OCI-LY3 (cell line): ENCODE measurements around the gene SMG5.

Experiments
- H2AFZ ChIP-seq: fragments of 200-600, 300-600 bp; shearing (Covaris generic); 2 replicates; pipeline ENCODE4 v1.6.0; 2014; ENCODE audit warnings: antibody characterized with exemption, low read depth, low read length
- H3K27ac ChIP-seq: fragments of 200-600, 300-600 bp; sonication (generic); 2 replicates; pipeline ENCODE4 v1.5.1; 2014; ENCODE audit warnings: mild to moderate bottlenecking, low read length, moderate library complexity, mixed read lengths
- H3K27me3 ChIP-seq: fragments of 200-600, 300-600 bp; sonication (generic); 2 replicates; pipeline ENCODE4 v1.6.1; 2014; ENCODE audit warnings: low read depth, low read length, mixed read lengths
- H3K36me3 ChIP-seq: fragments of 200-600, 300-600 bp; sonication (generic); replicated peaks from 2 replicates; pipeline ENCODE3; 2014; ENCODE audit warnings: low read depth, low read length, mixed read lengths
- H3K4me1 ChIP-seq: fragments of 300-600, 200-600 bp; sonication (generic); 2 replicates; pipeline ENCODE4 v1.6.1; 2014; ENCODE audit warnings: low read length, mixed read lengths
- H3K4me2 ChIP-seq: fragments of 200-600, 300-600 bp; sonication (generic); 2 replicates; pipeline ENCODE4 v1.6.1; 2014; ENCODE audit warnings: low read length, mixed read lengths
- H3K4me3 ChIP-seq: fragments of 300-600, 200-600 bp; sonication (generic); 2 replicates; pipeline ENCODE4 v1.5.1; 2014; ENCODE audit warnings: antibody characterized with exemption, mild to moderate bottlenecking, low read length, moderate library complexity
- H3K79me2 ChIP-seq: fragments of 300-600, 200-600 bp; shearing (Covaris generic); 2 replicates; pipeline ENCODE4 v1.6.1; 2014; ENCODE audit warnings: mild to moderate bottlenecking, low read length, mixed read lengths
- H3K9ac ChIP-seq: fragments of 300-600, 200-600 bp; shearing (Covaris generic); 2 replicates; pipeline ENCODE4 v1.6.0; 2014; ENCODE audit warnings: mild to moderate bottlenecking, low read length, moderate library complexity
- H3K9me3 ChIP-seq: fragments of 200-600, 300-600 bp; shearing (Covaris generic); 2 replicates; pipeline ENCODE4 v1.6.1; 2014; ENCODE audit warnings: low read length, mixed read lengths; ENCODE audit not compliant: insufficient read depth
- H4K20me1 ChIP-seq: fragments of 200-600, 300-600 bp; sonication (generic); 2 replicates; pipeline ENCODE4 v1.6.1; 2016; ENCODE audit warnings: low read length, mixed read lengths; ENCODE audit not compliant: insufficient read depth
- EZH2phosphoT487 ChIP-seq: fragments of 200-600 bp; shearing (Covaris generic); IDR thresholded peaks from 2 replicates; pipeline ENCODE4 v1.6.1; 2018; ENCODE audit warnings: antibody characterized with exemption, mixed run types, low read depth
- TF ChIP-seq, protein P1 (sequence below): fragments of 200-600, 300-600 bp; sonication (generic); IDR thresholded peaks from 2 replicates; pipeline ENCODE4 v1.5.1; 2014; ENCODE audit warnings: antibody characterized with exemption, low read length, low read depth

SMG5 gene

DNA sequence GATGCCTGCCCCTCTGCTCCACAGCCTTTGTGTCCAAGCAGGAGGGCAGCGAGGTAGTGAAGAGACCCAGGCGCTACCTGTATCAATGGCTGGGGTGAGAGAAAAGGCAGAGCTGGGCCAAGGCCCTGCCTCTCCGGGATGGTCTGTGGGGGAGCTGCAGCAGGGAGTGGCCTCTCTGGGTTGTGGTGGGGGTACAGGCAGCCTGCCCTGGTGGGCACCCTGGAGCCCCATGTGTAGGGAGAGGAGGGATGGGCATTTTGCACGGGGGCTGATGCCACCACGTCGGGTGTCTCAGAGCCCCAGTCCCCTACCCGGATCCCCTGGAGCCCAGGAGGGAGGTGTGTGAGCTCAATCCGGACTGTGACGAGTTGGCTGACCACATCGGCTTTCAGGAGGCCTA is 39.9 kb downstream of the SMG5 start:
- Histone ChIP-seq H4K20me1 (0 out of 2 replicates have a peak, but pooled peaks cover 4% of the 10 kb centered on the region), H3K36me3 (peaks cover 5% of the 10 kb centered on the region), H3K9me3 (no peaks in the 10 kb centered on the region), H3K79me2 (no peaks in the 10 kb centered on the region), H3K4me1 (no peaks in the 10 kb centered on the region), H3K9ac (no peak overlapping the region), H3K27ac (no peak overlapping the region), H3K27me3 (no peaks in the 10 kb centered on the region), H2AFZ (no peak overlapping the region), H3K4me2 (no peak overlapping the region), H3K4me3 (no peak overlapping the region)
- no peak for TF ChIP-seq EZH2phosphoT487
- TF ChIP-seq, protein P1, sequence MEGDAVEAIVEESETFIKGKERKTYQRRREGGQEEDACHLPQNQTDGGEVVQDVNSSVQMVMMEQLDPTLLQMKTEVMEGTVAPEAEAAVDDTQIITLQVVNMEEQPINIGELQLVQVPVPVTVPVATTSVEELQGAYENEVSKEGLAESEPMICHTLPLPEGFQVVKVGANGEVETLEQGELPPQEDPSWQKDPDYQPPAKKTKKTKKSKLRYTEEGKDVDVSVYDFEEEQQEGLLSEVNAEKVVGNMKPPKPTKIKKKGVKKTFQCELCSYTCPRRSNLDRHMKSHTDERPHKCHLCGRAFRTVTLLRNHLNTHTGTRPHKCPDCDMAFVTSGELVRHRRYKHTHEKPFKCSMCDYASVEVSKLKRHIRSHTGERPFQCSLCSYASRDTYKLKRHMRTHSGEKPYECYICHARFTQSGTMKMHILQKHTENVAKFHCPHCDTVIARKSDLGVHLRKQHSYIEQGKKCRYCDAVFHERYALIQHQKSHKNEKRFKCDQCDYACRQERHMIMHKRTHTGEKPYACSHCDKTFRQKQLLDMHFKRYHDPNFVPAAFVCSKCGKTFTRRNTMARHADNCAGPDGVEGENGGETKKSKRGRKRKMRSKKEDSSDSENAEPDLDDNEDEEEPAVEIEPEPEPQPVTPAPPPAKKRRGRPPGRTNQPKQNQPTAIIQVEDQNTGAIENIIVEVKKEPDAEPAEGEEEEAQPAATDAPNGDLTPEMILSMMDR, result no peak

DNA sequence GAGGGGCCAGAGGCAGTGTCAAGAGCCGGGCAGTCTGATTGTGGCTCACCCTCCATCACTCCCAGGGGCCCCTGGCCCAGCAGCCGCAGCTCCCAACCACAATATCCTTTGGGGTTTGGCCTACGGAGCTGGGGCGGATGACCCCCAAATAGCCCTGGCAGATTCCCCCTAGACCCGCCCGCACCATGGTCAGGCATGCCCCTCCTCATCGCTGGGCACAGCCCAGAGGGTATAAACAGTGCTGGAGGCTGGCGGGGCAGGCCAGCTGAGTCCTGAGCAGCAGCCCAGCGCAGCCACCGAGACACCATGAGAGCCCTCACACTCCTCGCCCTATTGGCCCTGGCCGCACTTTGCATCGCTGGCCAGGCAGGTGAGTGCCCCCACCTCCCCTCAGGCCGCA is 40.7 kb downstream of the SMG5 start, which contains the start of gene BGLAP:
TSS of gene BGLAP (plus strand) at position 259 of the 400 bp plus-strand sequence. CDS start at position 307, 48 bp downstream.
- H3K4me2 ChIP-seq, result no peak within 1 kb of the TSS
- H3K36me3 ChIP-seq, result peaks cover 5% of the 10 kb centered on the region
- no peaks in the 10 kb centered on the region for H3K4me1 ChIP-seq
- H3K9ac ChIP-seq, result no peak within 1 kb of the TSS
- no peaks in the 10 kb centered on the region for H3K27me3 ChIP-seq
- TF ChIP-seq EZH2phosphoT487, result no peak
- TF ChIP-seq, protein P1, result no peak
- H3K9me3 ChIP-seq, result no peaks in the 10 kb centered on the region
- H3K4me3 ChIP-seq, result no peak within 1 kb of the TSS
- no peak within 1 kb of the TSS for H3K27ac ChIP-seq
- H3K79me2 ChIP-seq, result no peaks in the 10 kb centered on the region
- 0 out of 2 replicates have a peak, but pooled peaks cover 3% of the 10 kb centered on the region for H4K20me1 ChIP-seq
- H2AFZ ChIP-seq, result no peak within 1 kb of the TSS

DNA sequence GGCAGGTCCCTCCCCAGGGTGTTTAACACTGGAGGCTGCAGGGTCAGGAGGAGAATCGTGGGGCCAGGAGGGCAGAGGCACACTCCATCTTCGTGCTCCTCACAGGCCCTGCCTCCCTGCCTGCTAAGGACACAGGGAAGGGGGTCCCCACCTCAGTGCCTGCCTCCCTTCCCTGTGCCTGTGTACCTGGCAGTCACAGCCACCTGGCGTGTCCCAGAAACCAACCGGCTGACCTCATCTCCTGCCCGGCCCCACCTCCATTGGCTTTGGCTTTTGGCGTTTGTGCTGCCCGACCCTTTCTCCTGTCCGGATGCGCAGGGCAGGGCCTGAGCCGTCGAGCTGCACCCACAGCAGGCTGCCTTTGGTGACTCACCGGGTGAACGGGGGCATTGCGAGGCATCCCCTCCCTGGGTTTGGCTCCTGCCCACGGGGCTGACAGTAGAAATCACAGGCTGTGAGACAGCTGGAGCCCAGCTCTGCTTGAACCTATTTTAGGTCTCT is 41.3 kb downstream of the SMG5 start:
- Histone ChIP-seq H3K4me3 (no peak overlapping the region), H3K36me3 (peaks cover 7% of the 10 kb centered on the region), H3K27me3 (no peaks in the 10 kb centered on the region), H3K4me2 (no peak overlapping the region), H3K9me3 (no peaks in the 10 kb centered on the region), H3K4me1 (no peaks in the 10 kb centered on the region), H4K20me1 (no peaks in the 10 kb centered on the region), H2AFZ (no peak overlapping the region), H3K79me2 (no peaks in the 10 kb centered on the region), H3K9ac (no peak overlapping the region), H3K27ac (no peak overlapping the region)
- TF ChIP-seq, protein P1, result no peak
- TF ChIP-seq EZH2phosphoT487, result no peak

DNA sequence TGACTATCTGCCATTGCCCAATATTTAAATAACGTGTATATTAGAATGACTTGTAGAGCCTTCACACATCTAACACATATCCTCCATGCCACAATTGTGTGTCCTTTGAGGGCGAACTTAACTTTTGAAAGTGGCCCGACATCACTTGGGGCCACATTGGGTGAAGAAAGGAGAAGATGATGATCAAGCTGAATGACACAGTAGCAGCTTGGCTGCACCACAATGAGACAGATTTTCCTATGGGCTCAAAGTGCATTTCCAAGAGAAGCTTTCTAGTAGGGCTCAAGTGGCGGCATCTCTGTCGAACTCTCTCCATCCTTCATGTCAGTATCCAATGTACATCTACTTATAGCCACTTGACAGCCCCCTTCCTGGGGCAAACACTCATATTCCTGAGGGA is 44.4 kb downstream of the SMG5 start:
- H3K79me2 ChIP-seq, result no peaks in the 10 kb centered on the region
- no peaks in the 10 kb centered on the region for H3K4me1 ChIP-seq
- H4K20me1 ChIP-seq, result no peaks in the 10 kb centered on the region
- no peak for TF ChIP-seq EZH2phosphoT487
- TF ChIP-seq, protein P1, result no peak
- H3K9ac ChIP-seq, result no peak overlapping the region
- no peak overlapping the region for H3K27ac ChIP-seq
- H3K27me3 ChIP-seq, result no peaks in the 10 kb centered on the region
- no peak overlapping the region for H3K4me2 ChIP-seq
- no peak overlapping the region for H2AFZ ChIP-seq
- H3K4me3 ChIP-seq, result no peak overlapping the region
- H3K9me3 ChIP-seq, result no peaks in the 10 kb centered on the region
- peaks cover 14% of the 10 kb centered on the region for H3K36me3 ChIP-seq
